Endothelial cell of umbilical vein (primary cell): ENCODE measurements around the gene KRTAP19-8. TPM values are rescaled to one million over a fixed set of nuclear protein-coding genes. Genes with fewer than 3 reads are reported as not detected.

Experiments
- BruUV-seq: library from RNA; stranded (reverse); fragments of 400-500 nt; replicated peaks from 2 replicates; lab custom pipeline; 2021; lab: Mats Ljungman, UMichigan
- CTCF ChIA-PET: fragments of 300-600, 350-600 bp; sonication (Branson Sonifier 250); formaldehyde crosslinking; loops from one replicate; lab custom pipeline; 2021; ENCODE audit warnings: antibody characterized with exemption, inconsistent platforms; lab: Charles Lee
- POLR2A ChIA-PET: fragments of 300-600, 350-600 bp; sonication (Branson Sonifier 250); formaldehyde crosslinking; loops from one replicate; lab custom pipeline; 2021; ENCODE audit warnings: antibody characterized with exemption, inconsistent platforms; lab: Charles Lee
- DNase-seq: peaks from one replicate; pipeline ENCODE4 v3.0.0-alpha.2; 2011; ENCODE audit warnings: low read depth, low spot score
- FAIRE-seq: peaks from 2 replicates; lab custom pipeline; 2011; peaks lifted over from hg19 to GRCh38; lab: Jason Lieb, UNC
- H2AFZ ChIP-seq: 2 replicates; pipeline ENCODE4 v1.6.0; 2012; ENCODE audit warnings: low read depth, low read length, control low read depth, inconsistent platforms
- H3K27ac ChIP-seq: 2 replicates; pipeline ENCODE4 v1.5.1; 2011; ENCODE audit warnings: low read depth, mild to moderate bottlenecking, control low read depth, low read length, moderate library complexity; ENCODE audit not compliant: insufficient read depth
- H3K27me3 ChIP-seq, 2 experiments: 2 replicates each; pipeline versions ENCODE4 v1.6.0 to v1.6.1; 2011; ENCODE audit warnings: low read length in 2 of 2, mixed read lengths in 1 of 2; ENCODE audit not compliant: control insufficient read depth in 2 of 2, insufficient read depth in 2 of 2
- H3K36me3 ChIP-seq, 2 experiments: 2 replicates in 1 of 2; 3 replicates in 1 of 2; pipeline ENCODE4 v1.5.1; 2011; ENCODE audit warnings: low read length in 2 of 2, mild to moderate bottlenecking in 1 of 2, moderate library complexity in 1 of 2; ENCODE audit not compliant: control insufficient read depth in 2 of 2, insufficient read depth in 2 of 2; ENCODE audit errors: extremely low read depth in 1 of 2
- H3K4me1 ChIP-seq: 3 replicates; pipeline ENCODE4 v1.5.1; 2011; ENCODE audit warnings: mild to moderate bottlenecking, low read length; ENCODE audit not compliant: control insufficient read depth, insufficient read depth; ENCODE audit errors: extremely low read depth
- H3K4me2 ChIP-seq: 2 replicates; pipeline ENCODE4 v1.6.1; 2011; ENCODE audit warnings: low read length, control low read depth, mixed read lengths; ENCODE audit not compliant: insufficient read depth
- H3K4me3 ChIP-seq, 3 experiments: fragments of 200-600 bp in 1 of 3; sonication (generic), shearing (Covaris generic) in 1 of 3; replicated peaks in 1 of 3; 2 replicates each; pipeline ENCODE4 v1.5.1; 2011 to 2016; ENCODE audit warnings: control low read depth in 3 of 3, low read length in 3 of 3, mild to moderate bottlenecking in 2 of 3, inconsistent platforms in 1 of 3, low read depth in 1 of 3, moderate library complexity in 1 of 3; ENCODE audit not compliant: insufficient read depth in 1 of 3
- H3K79me2 ChIP-seq: 2 replicates; pipeline ENCODE4 v1.6.0; 2012; ENCODE audit warnings: low read length, inconsistent platforms; ENCODE audit not compliant: control insufficient read depth, insufficient read depth
- H3K9ac ChIP-seq: replicated peaks from 2 replicates; pipeline ENCODE3; 2011; ENCODE audit warnings: low read length, control low read depth; ENCODE audit not compliant: insufficient read depth; ENCODE audit errors: extremely low read depth
- H3K9me1 ChIP-seq: replicated peaks from 3 replicates; pipeline ENCODE4 v1.6.0; 2011; ENCODE audit warnings: mild to moderate bottlenecking, low read length; ENCODE audit not compliant: control insufficient read depth, insufficient read depth; ENCODE audit errors: extremely low read depth
- H3K9me3 ChIP-seq: replicated peaks from 2 replicates; pipeline ENCODE4 v1.5.1; 2012; ENCODE audit warnings: low read length, inconsistent platforms; ENCODE audit not compliant: control insufficient read depth, insufficient read depth
- H4K20me1 ChIP-seq: replicated peaks from 2 replicates; pipeline ENCODE3; 2011; ENCODE audit warnings: mild to moderate bottlenecking, low read length; ENCODE audit not compliant: control insufficient read depth, insufficient read depth; ENCODE audit errors: extremely low read depth
- CTCF ChIP-seq, 2 donors: IDR thresholded peaks; 1 replicate in 1 of 2; 2 replicates in 1 of 2; pipeline ENCODE4 v1.5.1; 2011; ENCODE audit warnings: low read length in 2 of 2, mild to moderate bottlenecking in 2 of 2, moderate library complexity in 2 of 2, control low read depth in 1 of 2, inconsistent platforms in 1 of 2, low read depth in 1 of 2; ENCODE audit not compliant: insufficient read depth in 1 of 2; ENCODE audit errors: extremely low read depth in 1 of 2
- EZH2 ChIP-seq: IDR thresholded peaks from 2 replicates; pipeline ENCODE4 v1.6.1; 2012; ENCODE audit warnings: borderline replicate concordance, low read depth, mild to moderate bottlenecking, moderate library complexity, low read length, inconsistent platforms; ENCODE audit not compliant: severe bottlenecking
- FOS ChIP-seq: IDR thresholded peaks from 2 replicates; pipeline ENCODE4 v1.6.1; 2011; ENCODE audit warnings: mild to moderate bottlenecking, low read length, moderate library complexity, borderline replicate concordance; ENCODE audit not compliant: insufficient read depth
- GATA2 ChIP-seq: IDR thresholded peaks from 2 replicates; pipeline ENCODE4 v1.7.0; 2011; ENCODE audit warnings: low read depth, mild to moderate bottlenecking, moderate library complexity, mixed read lengths, low read length; ENCODE audit not compliant: insufficient read length, insufficient read depth
- JUN ChIP-seq: IDR thresholded peaks from 2 replicates; pipeline ENCODE4 v1.6.1; 2011; ENCODE audit warnings: borderline replicate concordance, low read depth; ENCODE audit not compliant: insufficient read length, insufficient read depth
- MAX ChIP-seq: IDR thresholded peaks from 2 replicates; pipeline ENCODE4 v1.6.1; 2011; ENCODE audit not compliant: insufficient read depth, insufficient read length
- MYC ChIP-seq: IDR thresholded peaks from one replicate; pipeline ENCODE4 v1.6.1; 2011; ENCODE audit warnings: mild to moderate bottlenecking, low read depth, low read length
- POLR2A ChIP-seq: IDR thresholded peaks from 2 replicates; pipeline ENCODE4 v1.6.1; 2012; ENCODE audit warnings: low read depth, mild to moderate bottlenecking, control low read depth, low read length
- POLR2AphosphoS5 ChIP-seq: IDR thresholded peaks from 2 replicates; pipeline ENCODE4 v1.6.1; 2012; ENCODE audit warnings: low read depth, mild to moderate bottlenecking, control low read depth, low read length, moderate library complexity; ENCODE audit not compliant: insufficient read depth
- dilution Hi-C: fragments of 300-500 bp; cut with MboI; formaldehyde crosslinking; loops from one replicate; pipeline ENCODE4 v1.15.0; 2019; ENCODE audit warnings: low sequenced_read_pairs; ENCODE audit not compliant: extremely low pct_ligation_motif_present
- intact Hi-C: fragments of 100-400 bp; cut with micrococcal nuclease; formaldehyde crosslinking; loops from one replicate; pipeline ENCODE4 v1.10.0; 2022
- polyA plus RNA-seq, 4 experiments: library from polyadenylated mRNA; depleted of rRNA in 3 of 4; stranded (reverse) in 3 of 4; unstranded in 1 of 4; fragments of >200 nt; gene quantifications; 2 replicates each; pipeline versions ENCODE4 v1.2.1 to v1.2.3, GENCODE V29; 2011 to 2012; ENCODE audit warnings: missing spikeins in 1 of 4
- total RNA-seq: library from RNA; stranded (reverse); gene quantifications from 2 replicates; pipeline ENCODE4 v1.2.3, GENCODE V29; 2021

KRTAP19-8 gene
- total and polyA plus RNA-seq, 2 donors (not counting 3 experiments of a cell fraction or from before 2014, with no cell fraction given): not detected

GRCh38 chr21:31072533-31072932, 34.3 kb upstream of the KRTAP19-8 start:
- TF ChIP-seq MAX: no peak
- no peak for TF ChIP-seq CTCF (IDR thresholded peaks at IDR 0.05; ENCODE audit: extremely low read depth in 1 of 2, insufficient read depth in 1 of 2, low read depth in 1 of 2, low read length in 2 of 2)
- no TSS peak for BruUV-seq
- intact Hi-C loops (no loop called here), dilution Hi-C loops (no loop called here)
- H3K27ac ChIP-seq: no peak overlapping the region
- POLR2A ChIA-PET: no interaction called here
- no peaks in the 10 kb centered on the region for H3K27me3 ChIP-seq
- H3K4me2 ChIP-seq: no peak overlapping the region
- CTCF ChIA-PET: no interaction called here
- no peak overlapping the region for H2AFZ ChIP-seq
- no peaks in the 10 kb centered on the region for H3K9me3 ChIP-seq
- no peaks in the 10 kb centered on the region for H3K4me1 ChIP-seq
- no peak overlapping the region for H3K4me3 ChIP-seq
- no peaks in the 10 kb centered on the region for H3K9me1 ChIP-seq
- FAIRE-seq (no peak), DNase-seq (no peak)
- H3K9ac ChIP-seq: no peak overlapping the region
- no peaks in the 10 kb centered on the region for H3K36me3 ChIP-seq
- no peaks in the 10 kb centered on the region for H4K20me1 ChIP-seq
- H3K79me2 ChIP-seq: no peaks in the 10 kb centered on the region

GRCh38 chr21:31064803-31065202, 26.5 kb upstream of the KRTAP19-8 start:
- no peaks in the 10 kb centered on the region for H3K4me1 ChIP-seq
- H3K9me3 ChIP-seq: peaks cover 2% of the 10 kb centered on the region
- DNase-seq (no peak), FAIRE-seq (no peak)
- ChIA-PET CTCF (no interaction called here), POLR2A (no interaction called here)
- H3K9me1 ChIP-seq: no peaks in the 10 kb centered on the region
- BruUV-seq: no TSS peak
- H3K9ac ChIP-seq: no peak overlapping the region
- no peak overlapping the region for H3K27ac ChIP-seq
- H3K79me2 ChIP-seq: no peaks in the 10 kb centered on the region
- H3K4me3 ChIP-seq: no peak overlapping the region
- no peak for TF ChIP-seq POLR2A
- no peak for TF ChIP-seq GATA2
- TF ChIP-seq CTCF (IDR thresholded peaks at IDR 0.05; ENCODE audit: extremely low read depth in 1 of 2, insufficient read depth in 1 of 2, low read depth in 1 of 2, low read length in 2 of 2): no peak
- no peak for TF ChIP-seq FOS
- TF ChIP-seq JUN: no peak
- TF ChIP-seq POLR2AphosphoS5: no peak
- TF ChIP-seq EZH2: no peak
- no peak for TF ChIP-seq MAX
- no peak for TF ChIP-seq MYC
- H3K4me2 ChIP-seq: no peak overlapping the region
- dilution Hi-C loops (no loop called here), intact Hi-C loops (no loop called here)
- H2AFZ ChIP-seq: no peak overlapping the region
- H3K27me3 ChIP-seq: no peaks in the 10 kb centered on the region
- H3K36me3 ChIP-seq: no peaks in the 10 kb centered on the region
- no peaks in the 10 kb centered on the region for H4K20me1 ChIP-seq
